ENCODE measurements around the gene FBN1. TPM values are rescaled to one million over a fixed set of nuclear protein-coding genes. Genes with fewer than 3 reads are reported as not detected.

Gene FBN1
- total and polyA plus RNA-seq, 2 experiments from 2014 or later = 1.9 to 3.8 TPM

GRCh38 chr15:48498828-48499227 lies 146.7 kb downstream of the FBN1 start (continued):
- no peak for TF ChIP-seq STAT1 (IDR thresholded peaks at IDR 0.05; ENCODE audit: unreplicated experiment)
- TF ChIP-seq CREB1 (CRISPR knock-in tag; IDR thresholded peaks at IDR 0.05; ENCODE audit: low read depth) = no peak
- TF ChIP-seq CTCF (conservative IDR thresholded peaks at IDR 0.05; ENCODE audit: low read depth in 2 of 2) = no peak
- TF ChIP-seq POLR2AphosphoS5 (IDR thresholded peaks at IDR 0.05; ENCODE audit: low read depth) = no peak
- no peak for TF ChIP-seq NANOG (IDR thresholded peaks at IDR 0.05; ENCODE audit: borderline replicate concordance)
- TF ChIP-seq ZNF331 (CRISPR knock-in tag; IDR thresholded peaks at IDR 0.05; ENCODE audit: low read depth) = no peak
- TF ChIP-seq ZNF114 (CRISPR knock-in tag; IDR thresholded peaks at IDR 0.05) = no peak

- no peak overlapping the region for H3K27ac ChIP-seq (ENCODE audit: low read depth)
- Mint-ChIP-seq H3K4me3 (no peak overlapping the region), H3K27ac (no peak overlapping the region), H3K27me3 (ENCODE audit: insufficient read depth, low read depth, poor library complexity) (no peaks in the 10 kb centered on the region), H3K36me3 (ENCODE audit: low read depth) (no peaks in the 10 kb centered on the region), H3K4me1 (no peaks in the 10 kb centered on the region), H3K9me3 (no peaks in the 10 kb centered on the region)
- no peaks in the 10 kb centered on the region for H4K20me1 ChIP-seq (replicated peaks; ENCODE audit: insufficient read depth)
- H3K36me3 ChIP-seq (ENCODE audit: insufficient read depth) = no peaks in the 10 kb centered on the region
- no peak for DNase-seq (ENCODE audit: low spot score)
- no peaks in the 10 kb centered on the region for H3K79me2 ChIP-seq (replicated peaks; ENCODE audit: insufficient read depth)
- no peaks in the 10 kb centered on the region for H3F3A ChIP-seq (replicated peaks; ENCODE audit: low read depth)
- H3K4me2 ChIP-seq = no peak overlapping the region
- H2AFZ ChIP-seq = no peak overlapping the region
- no peaks in the 10 kb centered on the region for H3K9me2 ChIP-seq (ENCODE audit: insufficient read depth)
- H3K4me3 ChIP-seq = no peak overlapping the region
- ATAC-seq = no peak
- no peaks in the 10 kb centered on the region for H3K4me1 ChIP-seq (ENCODE audit: insufficient read depth)
- H3K27me3 ChIP-seq (ENCODE audit: insufficient read depth) = no peaks in the 10 kb centered on the region
- TF ChIP-seq CREB1 (CRISPR knock-in tag; IDR thresholded peaks at IDR 0.05; ENCODE audit: low read depth) (no peak), ZNF114 (CRISPR knock-in tag; IDR thresholded peaks at IDR 0.05) (no peak), REST (IDR thresholded peaks at IDR 0.05; ENCODE audit: unreplicated experiment) (no peak), ZNF331 (CRISPR knock-in tag; IDR thresholded peaks at IDR 0.05; ENCODE audit: low read depth) (no peak), JUNB (IDR thresholded peaks at IDR 0.05; ENCODE audit: unreplicated experiment) (no peak), EZH2 (IDR thresholded peaks at IDR 0.05; ENCODE audit: low read depth, unreplicated experiment) (no peak), CTCF (conservative IDR thresholded peaks at IDR 0.05; ENCODE audit: low read depth in 2 of 2) (no peak), ZNF462 (CRISPR knock-in tag; IDR thresholded peaks at IDR 0.05) (no peak), STAT1 (IDR thresholded peaks at IDR 0.05; ENCODE audit: unreplicated experiment) (no peak), NANOG (IDR thresholded peaks at IDR 0.05; ENCODE audit: borderline replicate concordance) (no peak), POLR2AphosphoS5 (IDR thresholded peaks at IDR 0.05; ENCODE audit: low read depth) (no peak)
Measured at GRCh38 chr15:48494631-48495030, 150.9 kb downstream of the FBN1 start.
